Chondrocyte (in vitro differentiated cells): Measurements from ENCODE around the gene CUEDC1. TPM values are rescaled to one million over a fixed set of nuclear protein-coding genes. Genes with fewer than 3 reads are reported as not detected.

ENCODE experiments used
- DNase-seq: peaks from one replicate; pipeline ENCODE4 v3.0.0; 2021; ENCODE audit warnings: mixed read lengths, low spot score
- H3K27ac Mint-ChIP-seq: one replicate; pipeline ENCODE4 v1.8.0; 2021; ENCODE audit warnings: mild to moderate bottlenecking, moderate library complexity, mixed read lengths; ENCODE audit not compliant: unreplicated experiment
- H3K27me3 Mint-ChIP-seq: 2 replicates; pipeline ENCODE4 v1.8.0; 2021; ENCODE audit warnings: low read depth, mixed read lengths
- H3K36me3 Mint-ChIP-seq: 2 replicates; pipeline ENCODE4 v1.8.0; 2021; ENCODE audit warnings: low read depth, mixed read lengths
- H3K4me1 Mint-ChIP-seq: 2 replicates; pipeline ENCODE4 v1.8.0; 2021; ENCODE audit warnings: low read depth, mild to moderate bottlenecking, mixed read lengths
- H3K4me3 Mint-ChIP-seq: one replicate; pipeline ENCODE4 v1.8.0; 2021; ENCODE audit warnings: mild to moderate bottlenecking, moderate library complexity, mixed read lengths; ENCODE audit not compliant: unreplicated experiment
- H3K9me3 Mint-ChIP-seq: 2 replicates; pipeline ENCODE4 v1.8.0; 2021; ENCODE audit warnings: low read depth, mixed read lengths
- CTCF ChIP-seq: fragments of 200-600 bp; sonication (generic); IDR thresholded peaks from 2 replicates; pipeline ENCODE4 v1.5.0; 2021; ENCODE audit warnings: antibody characterized with exemption, mild to moderate bottlenecking, moderate library complexity
- total RNA-seq: library from RNA; stranded (reverse); gene quantifications from 3 replicates; pipeline ENCODE4 v1.2.1, GENCODE V29; 2021

Gene CUEDC1
- total RNA-seq, 1 donor from 2014 or later, result 41.9 TPM

GRCh38 chr17:57861790-57862693 lies 93.2 kb downstream of the CUEDC1 start:
- Mint-ChIP-seq H3K27ac (no peak overlapping the region), H3K9me3 (no peaks in the 10 kb centered on the region), H3K4me3 (peak overlapping the region; percentile 55), H3K36me3 (peaks cover 13% of the 10 kb centered on the region), H3K27me3 (no peaks in the 10 kb centered on the region), H3K4me1 (peaks cover 23% of the 10 kb centered on the region)
- no peak for DNase-seq
- TF ChIP-seq CTCF, result no peak

- Mint-ChIP-seq H3K27ac (peak overlapping the region; percentile 29), H3K4me3 (peak overlapping the region; percentile 58), H3K36me3 (peaks cover 13% of the 10 kb centered on the region), H3K4me1 (peaks cover 23% of the 10 kb centered on the region), H3K27me3 (no peaks in the 10 kb centered on the region), H3K9me3 (no peaks in the 10 kb centered on the region)
- TF ChIP-seq CTCF, result no peak
- no peak for DNase-seq
Measured at GRCh38 chr17:57861000-57861789, 94.0 kb downstream of the CUEDC1 start.

- H3K4me3 Mint-ChIP-seq, result peak overlapping the region; percentile 42
- TF ChIP-seq CTCF, result no peak
- peaks cover 11% of the 10 kb centered on the region for H3K36me3 Mint-ChIP-seq
- H3K9me3 Mint-ChIP-seq, result no peaks in the 10 kb centered on the region
- no peaks in the 10 kb centered on the region for H3K27me3 Mint-ChIP-seq
- H3K4me1 Mint-ChIP-seq, result peaks cover 23% of the 10 kb centered on the region
- no peak for DNase-seq
- peak overlapping the region; percentile 29 for H3K27ac Mint-ChIP-seq
Measured at GRCh38 chr17:57860414-57860999, 94.7 kb downstream of the CUEDC1 start.

- no peak overlapping the region for H3K4me3 Mint-ChIP-seq
Measured at GRCh38 chr17:57859601-57860413, 95.4 kb downstream of the CUEDC1 start.

More at GRCh38 chr17:57859601-57860413, 95.4 kb downstream of the CUEDC1 start:
- Mint-ChIP-seq H3K27me3 (no peaks in the 10 kb centered on the region), H3K4me1 (peaks cover 23% of the 10 kb centered on the region), H3K36me3 (peaks cover 8% of the 10 kb centered on the region), H3K27ac (no peak overlapping the region), H3K9me3 (no peaks in the 10 kb centered on the region)
- DNase-seq, result no peak
- TF ChIP-seq CTCF, result no peak
